Activated gamma-delta T cell treated with Interleukin-2 at 50 U/mL for 16 hours (primary cell): ENCODE results near the gene GNAI3.

Experiments used
- DNase-seq: peaks from one replicate; pipeline ENCODE4 v3.0.0-alpha.2; 2020

The GNAI3 gene

DNA sequence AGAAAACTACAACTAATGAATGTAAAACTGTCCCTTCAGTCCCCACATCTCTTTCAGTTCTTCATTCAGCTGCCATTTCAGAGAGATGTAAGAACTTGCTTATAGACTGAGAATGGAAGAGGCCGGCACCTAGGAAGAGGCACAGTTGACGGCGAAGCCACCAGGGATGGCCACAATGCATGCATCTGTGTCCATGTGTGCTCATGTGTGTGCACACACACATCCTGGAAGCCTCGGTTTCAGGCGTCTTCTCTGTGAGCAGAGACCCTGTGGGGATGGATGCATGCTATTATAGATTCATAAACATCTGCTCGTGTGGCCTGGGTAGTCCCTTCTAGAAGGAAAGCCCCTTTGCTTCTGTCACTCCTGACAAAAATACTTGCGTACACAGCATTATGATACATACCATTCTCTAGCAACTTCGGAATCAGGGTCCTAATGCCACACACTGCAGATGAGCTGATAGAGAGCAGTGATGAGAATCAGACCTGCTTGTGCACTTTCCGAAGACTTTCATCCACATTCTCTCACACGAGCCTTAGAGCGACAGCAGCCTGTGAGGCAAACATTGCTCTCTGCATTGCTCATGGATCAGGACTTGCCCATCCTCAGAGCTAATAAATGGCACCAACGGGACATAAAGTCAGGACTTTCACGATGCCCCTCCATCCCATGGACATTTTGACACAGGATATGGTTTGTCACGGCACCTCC, 21.2 kb upstream of the GNAI3 start:
- no peak for DNase-seq

DNA sequence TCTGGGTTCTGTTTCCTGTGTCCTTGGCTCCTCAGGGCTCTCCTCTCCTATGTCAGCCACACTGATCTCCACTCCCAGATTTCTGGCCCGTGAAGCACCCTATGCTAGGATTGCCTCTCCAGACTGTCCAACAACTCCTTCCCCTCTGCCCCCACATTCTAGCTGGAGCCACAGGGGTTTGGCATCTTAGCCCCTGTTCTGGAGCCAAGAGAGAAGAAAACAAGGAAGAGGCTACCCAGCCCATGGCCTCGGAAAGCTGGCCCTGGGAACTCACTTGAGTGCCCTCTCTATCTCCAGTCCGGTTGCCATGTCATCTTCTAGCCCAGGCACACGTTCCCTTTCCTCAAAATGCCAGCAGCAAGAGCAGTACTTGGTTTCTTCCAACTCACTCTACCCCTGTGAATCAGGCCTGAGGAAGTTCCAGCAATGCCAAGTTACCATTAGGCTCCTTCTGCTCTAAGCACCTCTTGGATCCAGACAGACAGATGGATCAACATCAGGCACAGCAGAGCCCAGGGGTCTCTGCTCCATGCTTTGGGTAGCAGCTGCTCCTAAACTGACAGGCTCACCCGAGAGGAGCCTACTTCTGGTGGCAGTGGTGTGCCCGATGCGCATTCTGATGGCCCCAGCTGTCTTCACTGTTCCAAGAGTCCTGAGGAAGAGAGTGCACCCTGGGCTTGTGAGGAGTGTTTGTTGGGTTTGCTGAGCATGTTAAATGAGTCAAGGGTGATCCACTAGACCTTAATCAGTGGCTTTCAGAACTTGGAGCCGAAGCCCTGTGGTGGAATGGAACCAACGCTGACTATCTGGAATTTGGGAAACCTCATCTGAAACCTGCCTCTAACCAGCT, 20.3 kb upstream of the GNAI3 start:
- DNase-seq = no peak

DNA sequence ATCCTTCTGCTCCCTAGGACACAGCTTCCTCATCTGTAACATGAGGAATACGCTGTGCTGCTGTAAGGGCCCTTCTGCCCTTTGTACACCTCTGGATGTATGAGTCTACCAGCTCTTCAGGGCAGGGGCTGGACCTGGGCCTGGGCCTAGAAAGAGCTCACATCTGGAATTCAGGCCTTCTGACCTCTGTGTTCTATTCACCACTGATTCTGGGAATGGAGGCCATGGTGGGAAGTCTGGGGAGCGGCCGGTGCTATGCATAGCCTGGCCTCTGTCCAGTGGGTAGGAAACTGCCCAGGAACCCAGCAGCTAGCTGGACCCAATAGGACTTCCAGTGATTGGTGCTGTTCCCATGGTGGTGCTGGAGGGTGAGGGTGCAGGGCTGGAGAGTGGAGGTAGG, 19.7 kb upstream of the GNAI3 start:
- no peak for DNase-seq

- no peak for DNase-seq
These were observed 18.4 kb upstream of the GNAI3 start for GRCh38 chr1:109529881-109530456.

- DNase-seq = no peak
These were observed 17.8 kb upstream of the GNAI3 start for GRCh38 chr1:109530457-109531087.

DNA sequence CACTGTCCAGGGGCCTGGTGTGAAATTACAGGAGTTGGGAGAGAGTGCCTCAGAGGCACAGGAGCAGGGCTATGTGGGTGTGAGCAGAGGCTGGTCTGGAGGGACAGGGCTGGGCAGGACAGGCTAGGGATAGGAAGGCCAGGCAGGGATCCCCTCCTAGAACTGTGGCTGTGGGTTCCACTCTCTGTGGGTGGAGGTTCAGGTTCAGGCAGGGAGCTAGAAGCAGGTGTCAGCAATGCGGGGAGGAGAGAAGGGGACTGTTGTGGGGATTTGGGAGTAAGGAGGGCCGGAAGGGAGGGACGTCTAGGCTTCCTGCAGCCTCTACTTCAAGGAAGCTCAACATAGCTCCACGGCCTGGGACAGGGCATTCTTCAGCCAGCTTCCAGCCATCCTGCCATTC, 17.0 kb upstream of the GNAI3 start:
- no peak for DNase-seq

DNA sequence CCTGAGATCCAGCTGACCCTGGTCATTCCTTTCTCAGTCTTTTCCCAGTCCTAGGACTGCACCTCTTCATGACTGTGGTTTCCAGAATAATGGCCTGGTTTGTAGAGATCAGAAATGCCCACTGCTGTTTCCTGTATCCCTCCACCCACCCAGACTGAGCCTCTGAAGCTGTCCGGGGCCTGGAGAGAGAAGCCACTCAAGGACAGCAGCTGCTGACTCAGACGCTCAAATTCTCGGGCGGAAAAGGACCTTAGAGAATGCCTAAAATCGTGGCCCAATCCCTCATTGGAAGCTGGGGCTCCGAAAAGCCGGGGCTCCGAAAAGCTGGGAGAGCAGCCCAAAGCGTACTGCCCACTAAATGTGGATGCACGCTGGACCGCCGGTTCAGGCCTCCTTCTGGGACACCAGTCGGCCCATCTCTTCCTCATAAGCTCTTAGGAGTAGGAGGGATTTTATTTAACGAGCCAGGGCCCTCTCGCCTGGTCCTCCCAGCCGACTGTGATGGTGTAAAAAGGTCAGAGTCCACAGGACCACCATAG, 16.5 kb upstream of the GNAI3 start:
- DNase-seq = no peak

DNA sequence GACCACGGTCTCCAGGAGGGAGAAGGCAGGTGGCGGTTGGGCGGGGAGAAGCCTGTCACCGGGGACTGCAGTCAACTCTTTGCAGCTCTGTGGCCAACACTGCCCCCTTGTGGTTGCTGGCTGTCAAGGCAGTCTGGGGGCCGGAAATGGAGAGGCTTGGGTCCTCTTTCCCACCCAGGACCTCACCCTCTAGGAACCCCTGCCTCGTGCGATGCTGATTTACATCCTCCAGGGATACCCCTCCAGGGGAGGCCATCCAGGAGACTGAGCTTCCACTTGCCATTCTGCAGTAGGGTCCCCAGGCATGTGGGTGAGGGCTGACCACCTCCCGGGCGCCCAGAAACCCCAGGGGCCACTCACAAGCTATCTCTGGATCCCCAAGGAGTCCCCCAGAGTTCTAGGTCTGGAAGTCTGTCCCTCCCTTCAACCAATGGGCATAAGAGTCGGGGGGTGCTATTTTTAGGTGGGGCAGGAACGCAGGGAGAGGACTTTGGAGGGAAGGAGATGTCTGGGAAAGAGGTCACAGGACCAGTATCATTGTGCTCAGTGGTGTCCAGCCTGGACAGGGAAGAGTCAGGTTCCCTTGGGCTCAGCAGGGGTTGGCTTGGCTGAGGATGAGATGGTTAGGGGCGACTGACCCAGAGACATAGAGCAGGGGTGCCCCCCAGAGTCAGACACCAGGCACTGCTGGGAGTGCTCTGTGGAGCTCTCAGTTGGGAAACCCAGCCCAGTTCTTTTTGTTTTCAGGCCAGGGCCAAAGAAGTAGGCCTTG, 15.9 kb upstream of the GNAI3 start:
- peak; percentile 92 for DNase-seq

GRCh38 chr1:109534307-109534858, 14.0 kb upstream of the GNAI3 start:
- DNase-seq = no peak

DNA sequence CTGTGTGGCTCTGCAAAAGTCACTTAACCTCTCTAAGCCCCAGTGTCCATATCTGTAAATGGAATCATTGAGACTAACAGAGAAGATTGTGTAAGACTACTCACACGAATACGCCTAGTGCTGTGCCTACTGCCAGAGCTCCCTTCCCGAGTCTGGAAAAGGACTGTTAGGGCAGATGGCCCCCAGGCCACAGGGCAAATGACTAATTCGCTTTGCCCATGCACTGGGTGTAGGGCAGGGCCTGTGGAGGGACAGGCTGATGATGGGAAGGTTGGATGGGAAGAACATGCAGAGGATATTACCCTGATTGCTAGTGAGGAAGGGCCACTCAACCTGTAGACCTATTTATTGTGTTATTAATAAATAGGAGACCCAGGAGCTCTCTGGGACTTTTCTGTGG, 12.9 kb upstream of the GNAI3 start:
- no peak for DNase-seq

DNA sequence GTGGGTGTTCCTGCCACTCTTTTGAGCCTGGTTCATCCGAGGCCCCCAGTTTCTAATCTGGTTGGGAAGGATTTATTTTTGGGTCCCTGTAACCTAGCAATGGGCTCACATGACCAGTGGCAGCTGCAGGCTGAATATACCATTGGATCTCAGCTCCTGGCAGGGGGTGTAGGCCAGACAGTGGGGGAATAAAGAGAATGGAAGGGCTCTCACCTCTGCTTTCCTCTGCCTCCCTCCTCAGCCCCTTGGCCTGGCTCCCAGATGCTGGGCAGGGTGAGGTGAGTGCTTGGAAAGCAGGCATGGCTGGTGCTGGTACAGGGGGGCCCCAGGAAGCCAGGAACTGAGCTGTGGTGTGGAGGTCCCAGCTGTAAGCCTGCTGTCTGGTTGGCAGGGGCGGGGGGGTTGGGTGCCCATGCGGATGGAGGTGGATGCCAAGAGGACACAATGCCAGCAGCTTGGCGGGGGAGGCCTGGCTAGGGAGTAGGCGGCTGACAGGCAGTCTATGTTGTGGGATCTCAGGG, 12.4 kb upstream of the GNAI3 start:
- no peak for DNase-seq

GRCh38 chr1:109537450-109538178, 10.8 kb upstream of the GNAI3 start:
- DNase-seq = no peak

DNA sequence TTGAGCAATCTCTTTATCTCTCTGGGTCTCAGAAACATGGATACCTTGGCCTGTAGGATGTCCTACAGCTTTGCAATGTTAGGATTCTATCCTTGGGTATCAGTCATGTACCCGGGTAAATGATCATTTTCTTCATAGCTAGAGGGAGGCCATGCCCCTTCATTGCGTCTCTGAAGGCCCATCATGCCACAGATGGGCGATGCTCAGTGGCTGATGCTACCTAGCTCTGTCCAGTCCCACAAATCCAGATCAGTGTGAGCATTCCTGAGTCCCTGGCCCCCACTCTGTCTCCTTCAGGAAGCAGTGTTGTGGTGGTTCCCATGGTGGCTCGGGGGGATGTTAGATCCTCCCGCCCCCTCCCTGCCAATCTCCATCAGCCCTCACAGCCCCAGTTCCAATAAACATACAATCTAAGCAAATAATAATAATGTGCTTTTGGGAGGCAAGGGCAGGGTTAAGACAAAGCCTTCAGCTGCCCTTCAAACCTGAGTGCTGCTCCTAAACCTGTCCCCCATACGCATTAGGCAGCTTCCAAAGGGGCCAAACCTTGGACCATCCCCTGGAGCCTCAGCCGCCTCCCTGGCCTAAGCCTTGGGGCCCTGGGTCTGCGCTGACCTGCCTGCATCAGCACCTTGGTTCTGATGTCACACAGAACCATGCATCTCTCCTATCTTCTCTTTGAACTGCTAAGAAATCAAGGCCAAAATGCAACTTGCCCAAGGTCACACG, 9.4 kb upstream of the GNAI3 start:
- DNase-seq = no peak

GRCh38 chr1:109539676-109540075, 8.7 kb upstream of the GNAI3 start, which contains the start of gene GPR61:
GPR61 (plus strand) TSS chr1:109539872; CDS start chr1:109543023, 3,151 bp downstream.
- no peak for DNase-seq

- DNase-seq = no peak
These were observed 7.3 kb upstream of the GNAI3 start for GRCh38 chr1:109541102-109541501.

DNA sequence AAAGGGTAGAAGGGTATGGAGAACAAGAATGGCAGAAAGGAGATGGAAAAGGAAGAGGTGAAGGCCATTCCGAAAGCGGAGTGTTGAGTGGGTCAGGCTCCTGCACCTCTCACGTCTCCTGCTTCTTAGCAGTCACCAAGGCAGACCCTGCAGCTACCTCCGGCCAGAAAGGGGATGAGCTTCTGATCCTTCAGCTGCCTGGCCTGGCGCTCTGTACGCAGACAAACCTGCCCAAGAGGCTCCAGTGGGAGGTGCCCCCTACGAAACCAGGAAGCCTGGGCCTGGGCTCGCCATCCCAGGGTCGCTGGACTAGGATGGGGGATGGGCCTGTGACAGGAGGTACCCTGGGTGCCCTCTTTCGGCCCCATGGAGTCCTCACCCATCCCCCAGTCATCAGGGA, 5.8 kb upstream of the GNAI3 start:
- DNase-seq = no peak

GRCh38 chr1:109543283-109543987, 5.0 kb upstream of the GNAI3 start:
- DNase-seq = no peak

GRCh38 chr1:109543988-109544735, 4.3 kb upstream of the GNAI3 start:
- DNase-seq = no peak
